DOHH2 (cell line): ENCODE data around the gene F10.
A peak's percentile ranks its signal among the peaks of the same experiment; 100 is the strongest.

ENCODE experiments used
- EZH2phosphoT487 ChIP-seq: fragments of 200-600 bp; sonication (generic); IDR thresholded peaks from 2 replicates; pipeline ENCODE4 v1.6.1; 2017; ENCODE audit warnings: borderline replicate concordance, mild to moderate bottlenecking, antibody characterized with exemption, low read length, moderate library complexity, mixed read lengths
- TF ChIP-seq, protein P1 (sequence below): fragments of 200-600 bp; sonication (generic); IDR thresholded peaks from one replicate; pipeline ENCODE4 v1.5.1; 2014; ENCODE audit warnings: antibody characterized with exemption, mild to moderate bottlenecking, low read depth, low read length; ENCODE audit not compliant: poor library complexity, severe bottlenecking

DNA sequence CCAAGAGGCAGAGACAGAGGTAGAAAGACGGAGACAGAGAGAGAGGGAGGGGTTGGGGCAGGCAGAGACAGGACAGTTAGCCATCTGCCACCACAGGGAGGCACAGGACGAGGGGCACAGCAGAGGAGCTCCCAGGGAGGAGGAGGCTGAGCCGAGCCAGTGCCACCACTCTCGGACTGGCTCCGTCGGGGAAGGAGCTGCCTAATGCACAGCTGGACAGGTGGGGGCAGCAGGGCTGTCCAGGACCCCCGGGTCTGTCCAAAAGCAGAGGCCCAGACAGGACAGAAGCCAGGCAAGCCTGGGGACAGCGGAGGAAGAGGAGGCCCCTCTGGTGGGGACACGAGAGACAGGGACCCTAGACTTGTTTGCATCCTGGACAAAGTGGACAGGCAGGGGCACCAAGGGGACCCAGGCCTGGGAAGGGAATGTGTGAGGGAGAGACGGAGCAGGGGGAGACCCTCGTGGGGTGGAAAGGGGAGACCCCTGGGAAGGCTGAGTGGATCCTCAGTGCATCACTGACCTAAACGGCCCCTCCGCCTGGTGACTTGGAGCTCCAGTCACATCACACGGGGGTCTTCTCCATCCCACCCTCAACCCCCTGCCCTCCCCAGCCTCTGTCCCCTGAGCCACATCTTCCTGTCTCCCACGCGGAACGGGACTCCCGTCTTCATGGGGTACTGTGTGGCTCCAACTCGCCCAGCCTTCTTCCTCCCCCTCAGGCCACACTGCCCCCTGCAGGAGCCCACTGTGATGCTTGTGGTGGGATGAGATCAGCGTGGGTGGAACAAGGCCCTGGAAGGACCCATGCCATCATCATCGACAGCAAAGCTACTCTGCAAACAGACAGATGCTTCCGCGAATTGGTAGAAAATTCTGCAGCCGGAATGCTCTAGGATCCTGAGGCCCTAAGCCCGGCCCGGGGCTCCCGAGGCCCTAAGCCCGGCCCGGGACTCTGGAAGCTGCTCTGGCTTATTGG, 915 bp downstream of the F10 start:
- TF ChIP-seq, protein P1, sequence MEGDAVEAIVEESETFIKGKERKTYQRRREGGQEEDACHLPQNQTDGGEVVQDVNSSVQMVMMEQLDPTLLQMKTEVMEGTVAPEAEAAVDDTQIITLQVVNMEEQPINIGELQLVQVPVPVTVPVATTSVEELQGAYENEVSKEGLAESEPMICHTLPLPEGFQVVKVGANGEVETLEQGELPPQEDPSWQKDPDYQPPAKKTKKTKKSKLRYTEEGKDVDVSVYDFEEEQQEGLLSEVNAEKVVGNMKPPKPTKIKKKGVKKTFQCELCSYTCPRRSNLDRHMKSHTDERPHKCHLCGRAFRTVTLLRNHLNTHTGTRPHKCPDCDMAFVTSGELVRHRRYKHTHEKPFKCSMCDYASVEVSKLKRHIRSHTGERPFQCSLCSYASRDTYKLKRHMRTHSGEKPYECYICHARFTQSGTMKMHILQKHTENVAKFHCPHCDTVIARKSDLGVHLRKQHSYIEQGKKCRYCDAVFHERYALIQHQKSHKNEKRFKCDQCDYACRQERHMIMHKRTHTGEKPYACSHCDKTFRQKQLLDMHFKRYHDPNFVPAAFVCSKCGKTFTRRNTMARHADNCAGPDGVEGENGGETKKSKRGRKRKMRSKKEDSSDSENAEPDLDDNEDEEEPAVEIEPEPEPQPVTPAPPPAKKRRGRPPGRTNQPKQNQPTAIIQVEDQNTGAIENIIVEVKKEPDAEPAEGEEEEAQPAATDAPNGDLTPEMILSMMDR = peak; percentile 39
- no peak for TF ChIP-seq EZH2phosphoT487
